ENCODE data around the gene MYO1E.
"Not testable (repeated sequence)": the region's sequence is repeated elsewhere in the genome, so short reads cannot be mapped to it uniquely, and the experiment has no call there.

MYO1E gene

GRCh38 chr15:59166166-59166565 is 206.5 kb downstream of the MYO1E start:
- no peak for DNase-seq (ENCODE audit: low spot score)

DNA sequence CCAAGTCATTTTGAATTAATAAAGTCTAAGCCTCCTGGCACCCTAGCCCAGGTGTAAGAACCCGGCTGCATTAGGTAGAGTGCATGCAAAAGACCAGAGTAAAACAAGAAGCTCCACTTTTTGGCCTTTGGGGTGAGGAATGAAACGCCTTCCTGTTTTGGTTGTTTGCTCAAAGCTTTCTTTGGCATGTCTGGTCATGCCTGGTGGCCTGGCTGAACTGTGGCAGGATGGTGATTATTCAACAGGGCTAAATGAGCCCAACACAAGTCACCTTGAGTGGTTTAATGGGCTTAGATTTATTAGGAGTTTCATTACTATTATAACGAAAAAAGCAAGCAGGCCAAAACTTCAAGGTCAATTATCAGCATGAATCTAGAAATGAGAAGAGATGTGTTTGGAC is 206.9 kb downstream of the MYO1E start:
- no peak for DNase-seq (ENCODE audit: low spot score)

DNA sequence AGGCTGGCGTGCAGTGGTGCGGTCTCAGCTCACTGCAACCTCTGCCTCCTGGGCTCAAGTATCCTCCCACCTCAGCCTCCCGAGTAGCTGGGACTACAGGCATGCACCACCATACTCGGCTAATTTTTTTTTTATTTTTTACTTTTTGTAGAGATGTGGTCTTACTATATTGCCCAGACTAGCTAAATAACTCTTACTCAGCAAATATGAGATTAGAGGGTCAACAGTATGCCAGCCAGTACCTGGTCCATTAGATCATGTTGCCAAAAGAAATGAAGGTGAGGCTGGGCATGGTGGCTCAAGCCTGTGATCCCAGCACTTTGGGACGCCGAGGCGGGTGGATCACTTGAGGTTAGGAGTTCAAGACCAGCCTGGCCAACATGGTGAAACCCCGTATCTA is 210.6 kb downstream of the MYO1E start:
- DNase-seq (ENCODE audit: low spot score), result not testable (repeated sequence)

GRCh38 chr15:59160880-59161593 is 211.6 kb downstream of the MYO1E start:
- DNase-seq (ENCODE audit: low spot score), result peak; percentile 78

DNA sequence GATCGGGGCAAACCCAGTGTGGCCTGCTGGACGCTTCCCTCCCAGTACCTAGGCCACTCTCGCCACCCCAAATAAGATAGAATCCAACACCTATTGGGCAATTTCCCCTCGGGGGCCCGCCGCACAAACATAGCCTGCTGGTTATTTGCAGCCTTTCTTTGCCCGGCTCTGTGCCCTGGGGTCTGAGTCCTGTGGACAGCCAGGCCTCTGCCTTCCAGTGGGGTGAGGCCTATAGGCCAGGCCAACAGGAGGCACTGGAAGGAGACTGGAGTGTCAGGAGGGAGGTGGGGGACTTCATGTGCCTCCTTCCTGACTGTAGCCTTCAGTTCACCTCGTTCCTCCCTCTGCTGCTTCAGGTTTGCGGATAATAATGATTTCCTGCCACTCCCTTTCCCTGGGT is 213.5 kb downstream of the MYO1E start:
- DNase-seq (ENCODE audit: low spot score), result no peak

- no peak for DNase-seq (ENCODE audit: low spot score)
These were observed 214.0 kb downstream of the MYO1E start for GRCh38 chr15:59158701-59159034.

GRCh38 chr15:59157840-59158700 is 214.6 kb downstream of the MYO1E start:
- no peak for DNase-seq (ENCODE audit: low spot score)

GRCh38 chr15:59157396-59157795 is 215.3 kb downstream of the MYO1E start:
- no peak for DNase-seq (ENCODE audit: low spot score)

DNA sequence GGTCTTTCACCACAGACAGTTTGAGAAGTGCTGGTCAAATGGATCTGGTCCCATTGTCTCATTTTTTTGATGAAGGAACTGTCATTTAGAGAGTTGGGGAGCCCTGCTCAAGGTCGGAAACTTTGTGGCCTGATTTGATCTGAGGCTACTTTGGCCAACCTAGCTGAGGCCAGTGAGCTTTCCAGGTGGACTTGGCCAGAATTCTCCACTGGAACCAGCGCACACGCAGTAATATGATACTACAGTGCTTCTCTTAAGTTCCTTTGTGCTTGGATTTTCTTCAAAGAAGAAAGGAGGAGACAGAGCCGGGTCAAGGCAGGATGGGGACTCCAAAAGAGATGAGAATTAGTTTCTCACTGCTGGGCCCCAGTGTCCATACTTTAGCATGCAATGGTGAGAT is 217.2 kb downstream of the MYO1E start:
- no peak for DNase-seq (ENCODE audit: low spot score)

DNA sequence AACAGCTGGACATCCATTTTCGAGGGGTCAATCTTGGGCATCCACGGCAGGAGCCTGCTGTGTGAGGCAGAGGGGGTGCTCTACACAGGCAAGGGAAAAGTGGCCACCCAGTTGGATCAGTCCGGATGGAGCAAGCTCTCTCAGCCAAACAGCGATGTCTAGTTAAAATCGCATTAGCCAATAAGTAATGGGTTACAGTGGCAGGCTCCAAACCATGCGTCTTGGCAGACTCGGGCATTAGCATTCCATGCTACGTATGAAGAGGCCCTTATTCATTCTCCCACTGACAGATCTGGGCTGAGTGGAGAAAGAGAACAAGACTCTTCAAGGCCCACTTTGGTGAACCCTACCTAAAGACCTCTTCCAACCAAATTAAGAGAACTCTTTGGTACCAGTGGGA is 218.4 kb downstream of the MYO1E start:
- DNase-seq (ENCODE audit: low spot score), result no peak

DNA sequence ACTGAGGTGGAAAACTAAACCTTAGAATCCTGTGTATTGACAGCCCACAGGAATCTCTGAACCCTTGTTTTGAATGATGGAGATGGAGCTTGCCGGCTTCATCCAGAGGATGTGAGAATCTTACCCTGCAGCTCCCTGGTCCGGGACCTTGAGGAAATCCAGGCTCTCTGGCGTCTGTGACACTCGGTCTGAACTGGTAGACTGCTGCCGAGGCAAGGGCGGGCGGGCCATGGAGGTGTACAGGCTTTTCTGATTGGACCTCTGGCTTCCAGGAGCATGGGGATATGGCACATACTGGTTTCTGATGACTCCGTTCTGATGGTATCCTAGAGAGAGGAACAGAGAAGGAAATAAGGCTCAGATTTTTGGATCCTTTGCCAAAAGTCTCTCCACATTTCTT is 219.2 kb downstream of the MYO1E start:
- no peak for DNase-seq (ENCODE audit: low spot score)

GRCh38 chr15:59152694-59153450 is 219.8 kb downstream of the MYO1E start:
- DNase-seq (ENCODE audit: low spot score), result no peak

GRCh38 chr15:59150185-59150584 is 222.5 kb downstream of the MYO1E start:
- DNase-seq (ENCODE audit: low spot score), result no peak

- DNase-seq (ENCODE audit: low spot score), result no peak
These were observed 224.4 kb downstream of the MYO1E start for GRCh38 chr15:59148153-59148833.

DNA sequence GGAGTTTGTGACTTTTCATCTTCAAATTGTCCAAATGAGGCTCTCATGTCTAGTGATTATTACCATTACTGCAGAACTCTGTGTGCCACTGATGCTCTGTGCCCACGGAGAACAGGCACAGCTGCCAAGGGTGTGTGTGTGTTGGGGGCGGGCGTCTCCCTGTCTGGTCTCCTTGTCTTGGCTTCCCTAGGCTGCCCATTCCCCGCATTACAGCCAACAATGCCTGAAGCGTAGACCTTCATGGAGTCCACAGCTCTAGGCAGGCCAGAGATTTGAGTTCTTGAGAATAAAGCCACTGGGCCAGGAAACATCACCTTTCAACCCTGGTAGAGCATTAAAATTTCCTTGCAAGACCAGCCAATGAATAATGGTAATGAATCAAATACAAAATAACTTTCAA is 225.0 kb downstream of the MYO1E start:
- DNase-seq (ENCODE audit: low spot score), result no peak

DNA sequence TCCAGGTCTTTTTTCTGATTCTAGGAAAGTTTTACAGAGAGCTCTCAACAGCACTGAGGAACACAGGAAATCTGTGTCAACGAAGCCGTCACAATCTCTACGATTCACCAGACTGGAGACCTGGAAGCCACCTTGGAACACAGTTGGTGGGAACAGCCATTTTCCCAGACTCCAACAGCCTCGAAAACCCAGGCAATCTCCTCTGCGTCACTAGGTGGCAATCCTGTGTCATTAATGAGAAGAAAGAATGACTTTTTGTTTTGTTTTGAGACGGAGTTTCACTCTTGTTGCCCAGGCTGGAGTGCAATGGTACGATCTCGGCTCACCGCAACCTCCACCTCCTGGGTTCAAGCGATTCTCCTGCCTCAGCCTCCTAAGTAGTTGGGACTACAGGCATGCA is 228.1 kb downstream of the MYO1E start:
- not testable (repeated sequence) for DNase-seq (ENCODE audit: low spot score)

GRCh38 chr15:59143281-59143680 is 229.4 kb downstream of the MYO1E start:
- DNase-seq (ENCODE audit: low spot score), result no peak

DNA sequence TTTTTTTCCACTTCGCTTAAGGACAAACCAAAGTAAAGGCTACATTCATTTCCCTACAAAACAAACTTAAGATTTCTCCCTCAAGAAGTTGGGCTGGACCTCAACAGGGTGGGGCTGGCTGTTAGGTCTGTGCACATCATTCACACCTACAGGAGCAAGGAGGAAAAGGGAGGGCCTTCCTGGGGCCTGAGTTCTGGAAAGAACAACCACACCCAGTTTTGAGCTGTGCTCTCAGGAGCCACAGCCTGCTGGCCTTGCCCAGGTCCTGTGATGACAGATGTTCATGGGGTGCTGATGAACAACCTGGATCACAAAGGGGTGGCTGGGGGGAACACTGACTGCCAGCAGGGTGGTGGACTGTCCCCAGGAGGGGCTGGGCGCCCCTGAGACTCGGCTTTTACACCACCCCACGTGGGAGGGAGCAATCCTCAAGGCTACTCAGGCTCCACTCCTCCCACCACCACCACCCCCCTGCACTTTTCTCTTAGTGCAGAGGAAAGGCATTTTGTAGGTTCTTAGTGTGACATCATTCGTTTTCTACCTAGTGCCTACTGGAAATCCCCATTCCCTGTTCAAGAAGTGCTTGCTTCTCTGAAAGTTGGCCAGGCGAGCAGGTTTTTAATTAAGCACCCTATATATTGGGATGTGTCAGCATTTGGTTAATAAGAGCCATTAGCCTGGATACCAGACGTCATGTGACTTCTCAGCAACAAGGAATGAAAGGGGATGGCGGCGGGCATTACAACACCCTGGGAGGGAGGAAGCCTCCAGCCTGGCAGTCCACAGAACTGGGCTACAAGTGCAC is 232.0 kb downstream of the MYO1E start:
- DNase-seq (ENCODE audit: low spot score), result no peak

DNA sequence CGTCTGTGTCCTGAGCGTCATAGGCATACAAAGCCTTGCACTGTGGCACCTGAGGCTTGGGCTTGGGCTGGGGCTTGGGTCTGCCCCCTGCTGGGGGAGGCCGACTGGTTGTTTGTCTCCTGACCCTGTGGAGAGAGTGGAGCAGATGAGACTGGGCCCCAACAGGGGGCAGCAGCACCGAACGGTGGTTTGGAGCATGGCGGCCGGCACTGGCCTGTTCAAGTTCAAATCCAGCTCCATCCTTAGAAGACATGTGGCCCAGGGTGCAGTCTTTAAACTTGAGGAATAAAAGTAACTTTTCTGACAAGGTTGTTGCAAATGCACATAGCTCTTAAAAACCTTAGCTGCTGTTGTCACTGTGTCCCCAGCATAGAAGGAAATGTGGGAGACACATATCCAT is 234.4 kb downstream of the MYO1E start:
- DNase-seq (ENCODE audit: low spot score), result peak; percentile 79

DNA sequence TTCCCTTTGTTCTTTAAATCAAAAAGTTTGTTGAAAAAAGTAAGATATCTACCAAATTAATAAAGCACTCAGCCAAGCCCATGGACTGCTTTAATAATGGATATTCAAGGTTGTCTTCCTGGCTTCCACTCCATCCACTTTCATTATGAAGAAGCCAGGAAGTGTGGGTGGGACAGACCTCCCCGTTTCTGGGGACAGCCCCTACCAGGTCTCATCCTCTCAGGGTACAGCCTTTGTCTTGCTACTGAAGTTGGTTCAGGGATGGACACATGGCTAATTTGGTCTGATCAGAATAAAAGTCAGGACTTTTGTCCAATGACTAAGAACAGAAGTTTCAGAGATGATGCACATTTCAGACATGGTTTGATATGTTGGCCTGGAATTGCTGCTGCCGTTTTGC is 235.1 kb downstream of the MYO1E start:
- DNase-seq (ENCODE audit: low spot score), result no peak

- no peak for DNase-seq (ENCODE audit: low spot score)
These were observed 238.7 kb downstream of the MYO1E start for GRCh38 chr15:59133929-59134427.
